ENCODE data around the gene PPHLN1. TPM values are rescaled to one million over a fixed set of nuclear protein-coding genes. Genes with fewer than 3 reads are reported as not detected.

PPHLN1 gene
- total RNA-seq, 2 experiments from 2014 or later: 79.9 to 81.3 TPM

DNA sequence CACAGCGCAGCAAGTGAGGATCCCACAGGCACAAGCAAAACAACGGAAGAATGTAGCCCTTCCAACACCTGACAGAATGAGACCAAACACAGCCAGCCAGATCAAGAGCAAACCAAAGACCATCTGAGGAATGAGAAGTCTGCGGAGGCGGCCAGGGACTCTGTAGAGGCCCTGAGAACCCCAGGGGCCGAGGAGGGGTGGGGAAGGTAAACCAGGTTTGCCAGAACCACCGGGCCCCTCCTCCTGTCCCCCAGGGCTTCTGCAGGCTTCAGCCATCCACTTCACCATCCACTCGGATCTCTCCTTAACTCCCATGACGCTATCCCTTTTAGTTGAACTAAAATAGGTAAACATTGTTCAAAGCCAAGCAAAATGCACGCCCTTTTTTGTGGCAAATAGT lies 37.4 kb upstream of the PPHLN1 start:
- POLR2A ChIA-PET: no interaction called here
- intact Hi-C loops (cut with micrococcal nuclease): no loop called here
- Mint-ChIP-seq H3K9me3 (no peaks in the 10 kb centered on the region), H3K36me3 (no peaks in the 10 kb centered on the region), H3K4me3 (no peak overlapping the region), H3K27me3 (peaks cover 4% of the 10 kb centered on the region), H3K27ac (no peak overlapping the region), H3K4me1 (ENCODE audit: low read depth) (peaks cover 2% of the 10 kb centered on the region)
- CTCF ChIA-PET: no interaction called here
- no peak for DNase-seq

DNA sequence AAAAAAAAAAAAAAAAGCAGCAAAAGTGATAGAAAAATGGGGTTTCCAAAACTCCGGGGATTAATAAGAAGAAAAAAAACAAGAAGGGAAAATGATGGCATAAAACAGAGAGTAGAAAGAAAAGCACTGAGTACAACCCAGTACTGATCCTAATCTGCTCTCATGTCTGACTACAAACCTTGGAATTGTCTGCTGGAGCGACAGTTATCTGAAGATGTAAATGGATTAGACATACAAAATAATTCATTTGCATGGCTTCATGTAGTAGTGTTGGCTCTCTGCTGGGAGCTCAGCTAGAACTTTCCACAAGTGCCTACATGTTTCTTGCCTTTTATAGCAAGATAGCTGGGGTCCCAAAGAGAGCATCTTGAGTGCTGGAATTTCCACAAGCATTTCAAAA lies 34.3 kb upstream of the PPHLN1 start:
- no peaks in the 10 kb centered on the region for H3K4me1 Mint-ChIP-seq (ENCODE audit: low read depth)
- H3K4me3 Mint-ChIP-seq: no peak overlapping the region
- intact Hi-C loops (cut with micrococcal nuclease): no loop called here
- no peaks in the 10 kb centered on the region for H3K36me3 Mint-ChIP-seq
- no peak for DNase-seq
- peaks cover 4% of the 10 kb centered on the region for H3K27me3 Mint-ChIP-seq
- no peaks in the 10 kb centered on the region for H3K9me3 Mint-ChIP-seq
- POLR2A ChIA-PET: no interaction called here
- CTCF ChIA-PET: no interaction called here
- H3K27ac Mint-ChIP-seq: no peak overlapping the region

DNA sequence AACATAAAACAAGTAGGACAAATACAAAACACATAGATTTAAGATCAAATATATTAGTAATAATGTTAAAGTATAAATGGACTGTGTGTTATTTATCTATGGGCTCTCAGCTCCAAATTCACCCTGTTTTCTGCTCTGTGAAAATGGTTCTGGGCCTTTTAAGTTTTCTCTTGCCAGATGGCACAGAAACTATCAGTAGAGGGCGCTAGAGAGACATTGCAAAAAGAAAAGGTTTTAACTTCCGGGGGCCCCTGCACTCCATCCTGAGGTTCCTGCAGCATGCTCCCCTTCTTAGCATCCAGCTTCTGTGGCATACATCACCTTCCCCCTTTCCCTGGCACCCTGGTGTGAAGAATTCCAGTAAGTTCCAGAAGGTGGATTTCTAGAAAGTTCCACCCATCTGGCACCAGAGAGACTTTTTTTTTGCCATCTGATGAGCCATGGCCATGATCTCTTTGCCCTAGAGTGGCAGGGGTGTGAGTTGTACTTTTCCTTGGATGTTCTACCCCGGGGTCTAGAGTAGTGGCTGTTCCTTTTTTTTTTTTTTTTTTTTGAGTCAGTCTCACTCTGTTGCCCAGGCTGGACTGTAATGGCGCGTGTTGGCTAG lies 29.4 kb upstream of the PPHLN1 start:
- DNase-seq: no peak
- no peaks in the 10 kb centered on the region for H3K9me3 Mint-ChIP-seq
- H3K27ac Mint-ChIP-seq: no peak overlapping the region
- ChIA-PET CTCF (interaction anchor here (0.6 to 1.7 kb wide), 10 partner anchors 8 to 275 kb away, joined by 3 to 5 read pairs (median 4); no protein-coding TSS in a partner anchor), POLR2A (no interaction called here)
- no peaks in the 10 kb centered on the region for H3K27me3 Mint-ChIP-seq
- intact Hi-C loops (cut with micrococcal nuclease): loop anchor here (5.0 kb wide), 2 partner anchors 34 to 199 kb away; no protein-coding TSS in a partner anchor
- H3K4me1 Mint-ChIP-seq (ENCODE audit: low read depth): peaks cover 17% of the 10 kb centered on the region
- H3K36me3 Mint-ChIP-seq: no peaks in the 10 kb centered on the region
- no peak overlapping the region for H3K4me3 Mint-ChIP-seq

DNA sequence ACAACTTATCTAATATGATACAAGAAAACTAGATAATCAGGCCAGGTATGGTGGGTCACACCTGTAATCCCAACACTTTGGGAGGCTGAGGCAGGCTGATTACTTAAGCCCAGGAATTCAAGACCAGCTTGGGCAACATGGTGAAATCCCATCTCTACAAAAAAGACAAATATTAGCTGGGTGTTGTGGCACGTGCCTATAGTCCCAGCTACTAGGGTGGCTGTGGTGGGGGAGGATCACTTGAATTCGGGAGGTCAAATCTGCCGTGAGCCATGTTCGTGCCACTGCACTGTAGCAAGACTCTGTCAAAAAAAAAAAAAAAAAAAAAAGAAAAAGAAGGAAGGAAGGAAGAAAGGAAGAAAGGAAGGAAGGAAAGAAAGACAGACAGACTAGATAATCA lies 27.1 kb upstream of the PPHLN1 start:
- no peaks in the 10 kb centered on the region for H3K36me3 Mint-ChIP-seq
- intact Hi-C loops (cut with micrococcal nuclease): loop anchor here (5.0 kb wide), 2 partner anchors 37 to 202 kb away; no protein-coding TSS in a partner anchor
- no peaks in the 10 kb centered on the region for H3K9me3 Mint-ChIP-seq
- peaks cover 17% of the 10 kb centered on the region for H3K4me1 Mint-ChIP-seq (ENCODE audit: low read depth)
- no peak overlapping the region for H3K27ac Mint-ChIP-seq
- no peaks in the 10 kb centered on the region for H3K27me3 Mint-ChIP-seq
- no peak for DNase-seq
- CTCF ChIA-PET: interaction anchor here (0.7 to 1.3 kb wide), 3 partner anchors 33 to 73 kb away, joined by 3 to 6 read pairs (median 4); no protein-coding TSS in a partner anchor
- H3K4me3 Mint-ChIP-seq: no peak overlapping the region
- POLR2A ChIA-PET: interaction anchor here (0.6 to 0.8 kb wide), 2 partner anchors 28 to 74 kb away, joined by 5 to 7 read pairs; no protein-coding TSS in a partner anchor

DNA sequence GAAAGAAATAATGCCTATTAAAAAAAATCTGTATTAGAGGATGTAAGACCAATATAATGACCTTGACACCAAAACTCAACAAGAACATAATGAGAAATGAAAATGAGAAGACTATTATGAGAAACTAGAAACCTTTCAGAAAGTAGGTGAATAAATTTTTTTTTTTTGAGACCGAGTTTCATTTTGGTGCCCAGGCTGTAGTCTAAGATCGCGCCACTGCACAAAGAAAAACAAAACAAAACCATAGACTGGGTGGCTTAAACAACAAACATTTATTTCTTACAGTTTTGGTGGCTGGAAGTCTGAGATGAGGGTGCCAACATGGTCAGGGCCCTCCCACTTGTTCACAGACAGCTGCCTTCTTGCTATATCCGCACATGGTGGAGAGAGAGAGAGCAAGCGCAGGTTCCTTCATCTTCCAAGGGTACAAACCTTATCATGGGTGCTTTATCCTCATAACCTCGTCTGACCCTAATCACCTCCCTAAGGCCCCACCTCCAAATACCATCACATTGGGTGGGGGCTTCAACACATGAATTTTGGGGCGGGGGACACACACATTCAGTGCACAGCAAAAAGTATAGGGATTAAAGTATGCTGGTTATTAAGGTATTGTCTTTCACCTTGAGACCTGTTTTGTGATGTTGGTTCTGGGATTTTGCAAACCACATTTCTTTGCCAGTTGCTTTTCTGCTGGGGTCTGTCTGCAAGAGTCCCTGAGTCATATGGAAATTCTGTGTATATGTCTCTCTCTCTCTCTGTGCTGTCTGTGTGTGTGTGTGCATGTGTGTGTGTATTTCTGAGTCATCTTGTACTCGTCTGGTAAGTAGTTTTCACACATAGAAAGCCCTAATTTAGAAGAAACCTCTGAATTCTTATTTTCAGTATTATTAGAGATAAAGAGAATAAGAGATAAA lies 26.3 kb upstream of the PPHLN1 start:
- CTCF ChIA-PET: interaction anchor here (0.6 to 1.3 kb wide), 3 partner anchors 32 to 1061 kb away, joined by 3 to 6 read pairs (median 4); no protein-coding TSS in a partner anchor
- H3K27ac Mint-ChIP-seq: peak overlapping the region; percentile 88
- H3K4me1 Mint-ChIP-seq (ENCODE audit: low read depth): peaks cover 17% of the 10 kb centered on the region
- no peaks in the 10 kb centered on the region for H3K36me3 Mint-ChIP-seq
- H3K9me3 Mint-ChIP-seq: no peaks in the 10 kb centered on the region
- POLR2A ChIA-PET: interaction anchor here (0.6 to 0.8 kb wide), 2 partner anchors 27 to 73 kb away, joined by 5 to 7 read pairs; no protein-coding TSS in a partner anchor
- peak; percentile 89 for DNase-seq
- intact Hi-C loops (cut with micrococcal nuclease): loop anchor here (1.0 to 5.0 kb wide), 7 partner anchors 27 to 202 kb away; partner anchors contain the start of genes PPHLN1 and ZCRB1
- no peaks in the 10 kb centered on the region for H3K27me3 Mint-ChIP-seq
- peak overlapping the region; percentile 71 for H3K4me3 Mint-ChIP-seq

DNA sequence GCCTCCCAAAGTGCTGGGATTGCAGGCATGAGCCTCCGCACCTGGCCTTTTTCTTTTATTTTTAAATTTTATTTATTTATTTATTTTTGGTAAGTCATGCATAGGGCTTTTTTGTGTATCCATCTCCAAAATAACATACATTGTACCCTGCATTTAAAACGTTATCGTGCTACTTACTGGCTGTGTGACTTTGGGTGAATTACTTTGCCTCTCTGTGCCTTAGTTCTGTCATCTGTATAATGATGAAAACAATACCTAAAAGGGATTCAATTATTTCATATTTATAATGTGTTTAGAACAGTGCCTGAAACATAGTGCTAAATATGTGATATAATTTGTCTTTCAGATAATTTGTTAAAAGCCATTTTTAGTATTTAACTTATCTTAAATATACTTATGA lies 19.7 kb upstream of the PPHLN1 start:
- intact Hi-C loops (cut with micrococcal nuclease): no loop called here
- ChIA-PET POLR2A (no interaction called here), CTCF (no interaction called here)
- Mint-ChIP-seq H3K4me1 (ENCODE audit: low read depth) (peaks cover 2% of the 10 kb centered on the region), H3K27me3 (no peaks in the 10 kb centered on the region), H3K9me3 (no peaks in the 10 kb centered on the region), H3K27ac (no peak overlapping the region), H3K36me3 (peaks cover 5% of the 10 kb centered on the region), H3K4me3 (no peak overlapping the region)
- no peak for DNase-seq

DNA sequence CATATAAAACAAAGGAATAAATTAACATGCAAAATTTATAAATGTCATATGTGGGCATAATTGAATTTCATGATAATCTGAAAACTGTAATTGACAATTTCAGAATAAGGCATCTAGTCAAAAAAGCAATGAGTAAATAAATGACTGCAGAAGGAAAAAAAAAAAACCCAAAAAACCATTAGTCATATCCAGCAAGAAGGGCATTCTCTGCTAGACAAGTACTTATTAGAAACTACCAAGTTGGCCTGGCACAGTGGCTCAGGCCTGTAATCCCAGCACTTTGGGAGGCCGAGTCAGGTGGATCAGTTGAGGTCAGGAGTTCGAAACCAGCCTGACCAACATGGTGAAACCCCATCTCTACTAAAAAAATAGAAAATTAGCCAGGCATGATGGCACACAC lies 17.6 kb upstream of the PPHLN1 start:
- ChIA-PET CTCF (no interaction called here), POLR2A (no interaction called here)
- intact Hi-C loops (cut with micrococcal nuclease): no loop called here
- Mint-ChIP-seq H3K9me3 (no peaks in the 10 kb centered on the region), H3K4me3 (no peak overlapping the region), H3K4me1 (ENCODE audit: low read depth) (peaks cover 2% of the 10 kb centered on the region), H3K36me3 (peaks cover 11% of the 10 kb centered on the region), H3K27me3 (no peaks in the 10 kb centered on the region), H3K27ac (no peak overlapping the region)
- no peak for DNase-seq

DNA sequence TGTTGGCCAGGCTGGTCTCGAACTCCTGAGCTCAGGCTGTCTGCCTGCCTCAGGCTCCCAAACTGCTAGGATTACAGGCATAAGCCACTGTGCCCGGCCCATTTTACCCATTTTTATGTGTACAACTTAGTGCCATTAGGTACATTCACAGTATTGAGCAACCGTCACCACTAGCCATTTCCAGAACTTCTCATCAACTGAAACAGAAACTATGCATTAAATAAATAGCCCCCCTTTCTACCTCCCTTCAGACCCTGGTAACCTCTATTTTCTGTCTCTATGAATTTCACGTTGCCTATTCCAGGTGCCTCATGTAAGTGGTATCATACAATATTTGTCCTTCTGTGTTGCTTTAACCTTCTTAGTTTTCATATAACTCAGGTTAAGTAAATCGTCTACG lies 16.0 kb upstream of the PPHLN1 start:
- no peak for DNase-seq
- Mint-ChIP-seq H3K27me3 (no peaks in the 10 kb centered on the region), H3K9me3 (no peaks in the 10 kb centered on the region), H3K27ac (no peak overlapping the region), H3K4me1 (ENCODE audit: low read depth) (peaks cover 2% of the 10 kb centered on the region), H3K4me3 (no peak overlapping the region), H3K36me3 (peaks cover 13% of the 10 kb centered on the region)
- ChIA-PET CTCF (interaction anchor here (0.6 to 1.4 kb wide), 2 partner anchors 14 to 26 kb away, joined by 3 read pairs; no protein-coding TSS in a partner anchor), POLR2A (no interaction called here)
- intact Hi-C loops (cut with micrococcal nuclease): no loop called here

DNA sequence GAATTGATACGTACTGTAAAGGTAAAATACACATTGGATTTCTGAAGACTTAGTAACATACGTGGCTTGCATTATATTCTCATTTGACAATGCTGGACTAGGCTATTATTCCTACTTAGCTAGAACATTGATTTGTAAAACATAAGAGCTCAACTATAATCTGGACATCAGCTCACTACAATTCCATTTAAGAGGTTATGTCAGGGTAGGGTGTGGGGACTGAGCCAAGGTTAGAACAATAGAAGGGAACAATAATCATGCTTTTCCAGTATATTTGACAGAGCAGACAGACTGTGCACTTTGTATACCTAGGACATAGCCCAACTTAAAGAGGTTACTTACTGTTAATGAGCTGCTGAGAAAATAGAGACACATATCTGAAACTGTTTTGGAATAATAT lies 10.9 kb upstream of the PPHLN1 start:
- ChIA-PET POLR2A (no interaction called here), CTCF (interaction anchor here (0.6 to 1.2 kb wide), 2 partner anchors 17 to 1471 kb away, joined by 4 to 5 read pairs; no protein-coding TSS in a partner anchor)
- no peak overlapping the region for H3K4me3 Mint-ChIP-seq
- DNase-seq: no peak
- no peaks in the 10 kb centered on the region for H3K4me1 Mint-ChIP-seq (ENCODE audit: low read depth)
- H3K36me3 Mint-ChIP-seq: peaks cover 15% of the 10 kb centered on the region
- intact Hi-C loops (cut with micrococcal nuclease): no loop called here
- H3K27ac Mint-ChIP-seq: no peak overlapping the region
- no peaks in the 10 kb centered on the region for H3K9me3 Mint-ChIP-seq
- no peaks in the 10 kb centered on the region for H3K27me3 Mint-ChIP-seq

DNA sequence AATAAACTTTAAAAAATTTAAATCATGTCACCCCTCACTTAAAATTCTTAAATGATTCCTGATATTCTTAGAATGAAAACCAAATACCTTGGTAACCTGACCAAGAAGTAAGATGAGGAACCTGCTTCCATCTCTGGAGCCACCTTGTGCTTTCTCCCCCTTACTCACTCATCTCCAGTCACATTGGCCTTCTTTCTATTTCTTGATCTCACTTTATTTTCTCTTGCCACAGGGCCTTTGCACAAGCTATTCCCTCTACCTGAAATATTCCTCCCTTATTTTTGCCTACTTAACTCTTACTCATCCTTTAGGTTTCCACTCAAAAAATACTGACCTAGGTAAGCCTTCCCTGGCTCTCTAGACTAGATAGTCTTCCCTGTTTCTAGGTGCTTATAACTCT lies 5.2 kb upstream of the PPHLN1 start:
- Mint-ChIP-seq H3K4me1 (ENCODE audit: low read depth) (peaks cover 10% of the 10 kb centered on the region), H3K9me3 (no peaks in the 10 kb centered on the region), H3K36me3 (peaks cover 19% of the 10 kb centered on the region), H3K27ac (no peak overlapping the region), H3K4me3 (no peak overlapping the region), H3K27me3 (no peaks in the 10 kb centered on the region)
- intact Hi-C loops (cut with micrococcal nuclease): no loop called here
- ChIA-PET POLR2A (no interaction called here), CTCF (interaction anchor here (0.8 kb wide), 1 partner anchor 51 kb away, joined by 4 read pairs; no protein-coding TSS in a partner anchor)
- no peak for DNase-seq

DNA sequence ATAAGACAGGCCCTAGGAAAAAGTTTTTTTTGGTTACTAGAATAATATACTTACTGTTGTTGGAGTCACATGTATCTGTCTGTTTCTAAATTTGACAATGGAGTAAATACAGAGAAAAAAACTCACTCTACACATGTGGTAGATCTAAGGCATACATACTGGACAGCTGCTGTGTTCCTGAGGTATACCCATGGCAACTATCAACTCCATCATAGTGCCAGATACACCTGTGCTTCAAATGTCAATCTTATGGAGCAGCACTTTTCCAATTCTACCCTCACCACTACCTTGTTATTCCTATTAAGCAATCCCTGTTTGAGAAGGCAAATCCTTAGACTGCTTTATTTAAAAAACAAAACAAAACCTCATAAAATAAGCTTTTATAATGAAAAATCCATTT lies 3.4 kb upstream of the PPHLN1 start:
- H3K9me3 Mint-ChIP-seq: no peaks in the 10 kb centered on the region
- no peak overlapping the region for H3K4me3 Mint-ChIP-seq
- peaks cover 17% of the 10 kb centered on the region for H3K36me3 Mint-ChIP-seq
- no peak for DNase-seq
- intact Hi-C loops (cut with micrococcal nuclease): no loop called here
- H3K27ac Mint-ChIP-seq: no peak overlapping the region
- ChIA-PET CTCF (interaction anchor here (0.9 to 1.5 kb wide), 2 partner anchors 9 to 26 kb away, joined by 4 to 5 read pairs; no protein-coding TSS in a partner anchor), POLR2A (no interaction called here)
- no peaks in the 10 kb centered on the region for H3K27me3 Mint-ChIP-seq
- H3K4me1 Mint-ChIP-seq (ENCODE audit: low read depth): peaks cover 17% of the 10 kb centered on the region

DNA sequence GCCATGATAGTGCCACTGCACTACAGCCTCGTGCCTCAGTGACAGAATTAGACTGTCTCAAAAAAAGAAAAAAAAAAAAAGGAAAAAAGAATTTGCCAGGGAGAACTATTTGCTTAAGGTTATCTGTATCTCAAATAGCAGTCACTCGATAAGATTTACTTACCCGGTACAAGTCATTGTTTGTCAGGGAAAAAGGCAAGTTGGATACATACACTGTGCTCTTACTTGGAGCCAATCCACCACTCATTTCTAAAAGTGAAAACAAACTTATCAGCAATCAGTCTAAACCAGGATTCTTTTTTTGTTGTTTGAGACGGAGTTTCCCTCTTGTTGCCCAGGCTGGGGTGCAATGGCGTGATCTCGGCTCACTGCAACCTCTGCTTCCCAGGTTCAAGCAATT lies 2.1 kb upstream of the PPHLN1 start:
- POLR2A ChIA-PET: no interaction called here
- Mint-ChIP-seq H3K27ac (no peak overlapping the region), H3K36me3 (peaks cover 16% of the 10 kb centered on the region), H3K4me1 (ENCODE audit: low read depth) (peaks cover 28% of the 10 kb centered on the region), H3K4me3 (no peak overlapping the region), H3K9me3 (no peaks in the 10 kb centered on the region), H3K27me3 (no peaks in the 10 kb centered on the region)
- CTCF ChIA-PET: interaction anchor here (1.1 to 1.5 kb wide), 2 partner anchors 8 to 19 kb away, joined by 3 to 5 read pairs; no protein-coding TSS in a partner anchor
- intact Hi-C loops (cut with micrococcal nuclease): no loop called here
- DNase-seq: no peak
